ENCODE data around the gene MYG1. TPM values are rescaled to one million over a fixed set of nuclear protein-coding genes. Genes with fewer than 3 reads are reported as not detected.

MYG1 gene
- total and polyA plus RNA-seq, 2 of the 4 experiments (the other 2 are of a cell fraction): 49.8 to 63.7 TPM

DNA sequence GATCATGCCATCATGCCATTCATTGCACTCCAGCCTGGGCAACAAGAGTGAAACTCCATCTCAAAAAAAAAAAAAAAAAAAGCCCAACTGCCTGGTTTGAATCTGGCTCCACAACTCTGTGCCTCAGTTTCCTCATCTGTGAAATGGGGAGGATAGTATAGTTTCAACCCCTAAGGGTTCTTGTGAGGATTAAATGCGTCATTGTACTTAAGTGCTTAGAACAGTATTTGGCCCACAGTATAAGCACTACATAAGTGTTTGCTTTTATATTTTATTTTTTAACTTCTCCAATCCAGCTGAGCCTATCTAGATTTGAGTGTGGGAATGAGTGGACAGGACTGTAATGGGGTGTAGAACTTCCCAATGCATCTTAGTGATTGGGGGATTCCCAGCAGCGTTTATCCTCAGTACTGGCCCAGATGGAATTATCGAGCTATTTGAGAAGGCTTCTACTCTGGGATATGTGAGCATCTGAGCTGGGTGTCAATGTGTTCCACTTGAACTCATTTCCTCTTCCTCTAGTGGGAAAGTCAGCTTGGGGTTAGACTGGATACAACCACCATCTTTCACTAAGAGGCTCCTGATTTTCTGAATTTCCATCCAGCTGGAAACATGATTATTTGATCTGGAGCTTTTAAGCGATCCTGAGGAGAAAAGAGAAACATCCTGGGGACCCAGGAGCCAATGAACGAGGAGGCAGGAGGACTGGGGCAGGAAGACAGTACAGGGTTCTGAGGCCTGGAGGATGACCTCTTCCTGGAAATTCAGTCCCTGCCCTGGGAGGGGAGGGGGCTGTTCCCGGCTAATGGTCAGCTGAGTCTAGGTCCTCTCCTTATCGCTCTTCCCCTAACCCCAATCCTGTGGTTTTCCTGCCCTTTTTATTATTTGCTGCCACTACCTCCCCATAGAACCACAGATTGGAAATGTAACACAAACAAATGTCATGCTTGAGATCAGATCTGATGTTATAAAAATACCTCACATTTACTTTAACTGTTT lies 40.7 kb upstream of the MYG1 start:
- Histone ChIP-seq H3K36me3 (ENCODE audit: control insufficient read depth, insufficient read depth, low read length) (peaks cover 12% of the 10 kb centered on the region), H2AK9ac (replicated peaks; ENCODE audit: low read depth, low read length, poor library complexity) (no peak overlapping the region), H3K14ac (replicated peaks; ENCODE audit: low read depth, low read length) (no peak overlapping the region), H3K18ac (ENCODE audit: low read depth, low read length) (no peak overlapping the region), H4K5ac (ENCODE audit: low read depth, low read length) (no peak overlapping the region), H3K56ac (ENCODE audit: extremely low read depth, insufficient read depth, low read length) (no peak overlapping the region), H3K4ac (ENCODE audit: low read depth, low read length) (no peak overlapping the region), H4K20me1 (ENCODE audit: insufficient read depth, low read length) (no peaks in the 10 kb centered on the region; the same call in 1 of the 2 replicates), H3K27me3 (ENCODE audit: control insufficient read depth, insufficient read depth, low read length) (no peaks in the 10 kb centered on the region), H3K4me3 (ENCODE audit: insufficient read depth, low read depth, low read length) (no peak overlapping the region), H2AK5ac (ENCODE audit: low read depth, low read length) (no peak overlapping the region), H2BK120ac (ENCODE audit: low read depth, low read length) (no peak overlapping the region), H4K8ac (ENCODE audit: low read depth in 2 of 2, low read length in 2 of 2) (no peak overlapping the region), H3K79me1 (ENCODE audit: low read depth in 1 of 2, low read length in 2 of 2) (peaks cover 11 to 16% of the 10 kb centered on the region in 2 experiments), H3K4me1 (ENCODE audit: control insufficient read depth, insufficient read depth, low read length) (no peaks in the 10 kb centered on the region; the same call in 1 of the 2 replicates), H2AFZ (replicated peaks; ENCODE audit: low read length, poor library complexity) (no peak overlapping the region), H2BK15ac (ENCODE audit: low read depth, low read length) (no peak overlapping the region), H3K9me1 (ENCODE audit: insufficient read depth, low read length) (peaks cover 3% of the 10 kb centered on the region; the same call in 1 of the 2 replicates), H4K91ac (ENCODE audit: insufficient read depth, low read depth, low read length) (no peak overlapping the region), H3K27ac (ENCODE audit: insufficient read depth, low read length) (no peak overlapping the region), H2BK20ac (ENCODE audit: low read depth, low read length) (no peak overlapping the region), H2BK5ac (ENCODE audit: low read depth, low read length, poor library complexity, severe bottlenecking) (no peak overlapping the region), H3K9me3 (ENCODE audit: control insufficient read depth, insufficient read depth, low read length) (no peaks in the 10 kb centered on the region), H3K4me2 (ENCODE audit: low read depth, low read length) (no peak overlapping the region), H3K9ac (ENCODE audit: low read depth, low read length) (no peak overlapping the region), H3K23ac (ENCODE audit: low read depth, low read length) (no peak overlapping the region)
- intact Hi-C loops (cut with micrococcal nuclease) (no loop called here), dilution Hi-C loops (cut with HindIII; ENCODE audit: low sequenced_read_pairs, unreplicated experiment) (no loop called here), in situ Hi-C loops (cut with MboI; ENCODE audit: low sequenced_read_pairs) (no loop called here)
- WGBS, 2 experiments (ENCODE audit: extremely low coverage in 2 of 2, insufficient read length in 1 of 2): no CpG with 5 or more reads among the region's 7 CpGs
- CTCF ChIA-PET: no interaction called here
- no TSS peak for BruUV-seq (replicated peaks)
- no peak for ATAC-seq (ENCODE audit: low read depth)
- POLR2A ChIA-PET (ENCODE audit: unreplicated experiment): no interaction called here
- DNase-seq: no peak
- TF ChIP-seq SMC3 (IDR thresholded peaks at IDR 0.05; ENCODE audit: low read depth, low read length) (no peak), FOS (IDR thresholded peaks at IDR 0.05; ENCODE audit: low read depth, low read length) (no peak), RFX5 (IDR thresholded peaks at IDR 0.05; ENCODE audit: low read depth, low read length) (no peak), RAD21 (IDR thresholded peaks at IDR 0.05; ENCODE audit: low read length) (no peak), BHLHE40 (IDR thresholded peaks at IDR 0.05; ENCODE audit: low read depth, low read length) (no peak), RCOR1 (IDR thresholded peaks at IDR 0.05; ENCODE audit: insufficient replicate concordance, low read length) (no peak), MAFK (IDR thresholded peaks at IDR 0.05; ENCODE audit: low read depth, low read length) (no peak), CEBPB (IDR thresholded peaks at IDR 0.05; ENCODE audit: low read depth, low read length) (no peak), MXI1 (IDR thresholded peaks at IDR 0.05; ENCODE audit: borderline replicate concordance, low read depth, low read length) (no peak), NFE2L2 (IDR thresholded peaks at IDR 0.05; ENCODE audit: low read depth, low read length) (no peak), POLR2A (IDR thresholded peaks at IDR 0.05; ENCODE audit: low read depth, low read length) (no peak), CHD1 (IDR thresholded peaks at IDR 0.05; ENCODE audit: low read depth, low read length) (no peak)
- TF ChIP-seq, protein P1, sequence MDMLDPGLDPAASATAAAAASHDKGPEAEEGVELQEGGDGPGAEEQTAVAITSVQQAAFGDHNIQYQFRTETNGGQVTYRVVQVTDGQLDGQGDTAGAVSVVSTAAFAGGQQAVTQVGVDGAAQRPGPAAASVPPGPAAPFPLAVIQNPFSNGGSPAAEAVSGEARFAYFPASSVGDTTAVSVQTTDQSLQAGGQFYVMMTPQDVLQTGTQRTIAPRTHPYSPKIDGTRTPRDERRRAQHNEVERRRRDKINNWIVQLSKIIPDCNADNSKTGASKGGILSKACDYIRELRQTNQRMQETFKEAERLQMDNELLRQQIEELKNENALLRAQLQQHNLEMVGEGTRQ (IDR thresholded peaks at IDR 0.05; ENCODE audit: low read depth, low read length): no peak
- TF ChIP-seq, protein P2, sequence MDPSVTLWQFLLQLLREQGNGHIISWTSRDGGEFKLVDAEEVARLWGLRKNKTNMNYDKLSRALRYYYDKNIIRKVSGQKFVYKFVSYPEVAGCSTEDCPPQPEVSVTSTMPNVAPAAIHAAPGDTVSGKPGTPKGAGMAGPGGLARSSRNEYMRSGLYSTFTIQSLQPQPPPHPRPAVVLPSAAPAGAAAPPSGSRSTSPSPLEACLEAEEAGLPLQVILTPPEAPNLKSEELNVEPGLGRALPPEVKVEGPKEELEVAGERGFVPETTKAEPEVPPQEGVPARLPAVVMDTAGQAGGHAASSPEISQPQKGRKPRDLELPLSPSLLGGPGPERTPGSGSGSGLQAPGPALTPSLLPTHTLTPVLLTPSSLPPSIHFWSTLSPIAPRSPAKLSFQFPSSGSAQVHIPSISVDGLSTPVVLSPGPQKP (IDR thresholded peaks at IDR 0.05; ENCODE audit: borderline replicate concordance, low read depth, low read length): no peak
- TF ChIP-seq, protein P3, sequence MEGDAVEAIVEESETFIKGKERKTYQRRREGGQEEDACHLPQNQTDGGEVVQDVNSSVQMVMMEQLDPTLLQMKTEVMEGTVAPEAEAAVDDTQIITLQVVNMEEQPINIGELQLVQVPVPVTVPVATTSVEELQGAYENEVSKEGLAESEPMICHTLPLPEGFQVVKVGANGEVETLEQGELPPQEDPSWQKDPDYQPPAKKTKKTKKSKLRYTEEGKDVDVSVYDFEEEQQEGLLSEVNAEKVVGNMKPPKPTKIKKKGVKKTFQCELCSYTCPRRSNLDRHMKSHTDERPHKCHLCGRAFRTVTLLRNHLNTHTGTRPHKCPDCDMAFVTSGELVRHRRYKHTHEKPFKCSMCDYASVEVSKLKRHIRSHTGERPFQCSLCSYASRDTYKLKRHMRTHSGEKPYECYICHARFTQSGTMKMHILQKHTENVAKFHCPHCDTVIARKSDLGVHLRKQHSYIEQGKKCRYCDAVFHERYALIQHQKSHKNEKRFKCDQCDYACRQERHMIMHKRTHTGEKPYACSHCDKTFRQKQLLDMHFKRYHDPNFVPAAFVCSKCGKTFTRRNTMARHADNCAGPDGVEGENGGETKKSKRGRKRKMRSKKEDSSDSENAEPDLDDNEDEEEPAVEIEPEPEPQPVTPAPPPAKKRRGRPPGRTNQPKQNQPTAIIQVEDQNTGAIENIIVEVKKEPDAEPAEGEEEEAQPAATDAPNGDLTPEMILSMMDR (conservative IDR thresholded peaks at IDR 0.05; ENCODE audit: low read depth, low read length): no peak

Measured in IMR-90 (cell line).